Measurements from ENCODE around the gene MASP2.
A peak's percentile ranks its signal among the peaks of the same experiment; 100 is the strongest.
"Not testable (repeated sequence)": the region's sequence is repeated elsewhere in the genome, so short reads cannot be mapped to it uniquely, and the experiment has no call there.

MASP2 gene

GRCh38 chr1:11044849-11045427 is 2.1 kb downstream of the MASP2 start:
- DNase-seq (ENCODE audit: extremely low spot score) = peak; percentile 18
- CTCF ChIA-PET = interaction anchor here (1.4 kb wide), 1 partner anchor 68 kb away, joined by 3 read pairs; no protein-coding TSS in a partner anchor
- POLR2A ChIA-PET = interaction anchor here (0.5 to 0.6 kb wide), 2 partner anchors 89 to 221 kb away, joined by 4 to 5 read pairs; no protein-coding TSS in a partner anchor
- TF ChIP-seq CTCF (IDR thresholded peaks at IDR 0.05; ENCODE audit: control extremely low read depth, extremely low read depth, low read depth, missing control alignments) = no peak

- CTCF ChIA-PET = interaction anchor here (1.4 kb wide), 1 partner anchor 69 kb away, joined by 3 read pairs; no protein-coding TSS in a partner anchor
These were observed 2.8 kb downstream of the MASP2 start for GRCh38 chr1:11044086-11044848.

GRCh38 chr1:11042995-11043874 is 3.8 kb downstream of the MASP2 start:
- CTCF ChIA-PET = interaction anchor here (1.1 to 1.4 kb wide), 2 partner anchors 70 to 603 kb away, joined by 3 read pairs; no protein-coding TSS in a partner anchor
- DNase-seq (ENCODE audit: extremely low spot score) = no peak
- POLR2A ChIA-PET = no interaction called here
- TF ChIP-seq CTCF (IDR thresholded peaks at IDR 0.05; ENCODE audit: control extremely low read depth, extremely low read depth, low read depth, missing control alignments) = no peak

More at GRCh38 chr1:11044086-11044848, 2.8 kb downstream of the MASP2 start:
- POLR2A ChIA-PET = interaction anchor here (0.5 kb wide), 1 partner anchor 221 kb away, joined by 4 read pairs; no protein-coding TSS in a partner anchor
- no peak for DNase-seq (ENCODE audit: extremely low spot score)
- TF ChIP-seq CTCF (IDR thresholded peaks at IDR 0.05; ENCODE audit: control extremely low read depth, extremely low read depth, low read depth, missing control alignments) = no peak

- no peak for TF ChIP-seq CTCF (IDR thresholded peaks at IDR 0.05; ENCODE audit: control extremely low read depth, extremely low read depth, low read depth, missing control alignments)
- ChIA-PET POLR2A (no interaction called here), CTCF (no interaction called here)
- DNase-seq (ENCODE audit: extremely low spot score) = no peak
These were observed 5.0 kb downstream of the MASP2 start for GRCh38 chr1:11042065-11042464.

- ChIA-PET CTCF (interaction anchor here (7.9 kb wide), 1 partner anchor 606 kb away, joined by 248 read pairs; the partner anchor contains the start of genes FBXO2 and FBXO44), POLR2A (interaction anchor here (0.6 kb wide), 1 partner anchor 598 kb away, joined by 13 read pairs; no protein-coding TSS in a partner anchor)
- DNase-seq (ENCODE audit: extremely low spot score) = no peak
- TF ChIP-seq CTCF (IDR thresholded peaks at IDR 0.05; ENCODE audit: control extremely low read depth, extremely low read depth, low read depth, missing control alignments) = no peak
These were observed 6.0 kb downstream of the MASP2 start for GRCh38 chr1:11041048-11041447.

- CTCF ChIA-PET = interaction anchor here (4.3 to 7.9 kb wide), 2 partner anchors 22 to 607 kb away, joined by 63 to 248 read pairs; partner anchors contain the start of genes FBXO2, FBXO44 and SRM
- DNase-seq (ENCODE audit: extremely low spot score); POLR2A ChIA-PET: not testable (repeated sequence)
These were observed 7.0 kb downstream of the MASP2 start for GRCh38 chr1:11040105-11040429.

Measured in GM10248 (cell line).